GM12878 (cell line): ENCODE measurements around the gene FDX1. TPM values are rescaled to one million over a fixed set of nuclear protein-coding genes. Genes with fewer than 3 reads are reported as not detected.

Source experiments
- ATAC-seq: fragments of 200-7000 bp; cut with Tn5 transposase; 3 replicates; pipeline ENCODE4 v1.9.1; 2020; ENCODE audit warnings: mild to moderate bottlenecking, moderate library complexity
- BruUV-seq: library from RNA; stranded (reverse); fragments of 400-500 nt; replicated peaks from 2 replicates; lab custom pipeline; 2021; lab: Mats Ljungman, UMichigan
- CTCF ChIA-PET: fragments of 300-600 bp; sonication (Branson Sonifier 250); formaldehyde crosslinking; extraction: SDS; loops from one replicate; lab custom pipeline; 2021; ENCODE audit warnings: inconsistent platforms; lab: Yijun Ruan, JAX
- POLR2A ChIA-PET: fragments of 350-600 bp; formaldehyde crosslinking; extraction: SDS; loops from one replicate; lab custom pipeline; 2021; ENCODE audit warnings: inconsistent platforms; lab: Charles Lee
- RAD21 ChIA-PET: fragments of 300-600 bp; sonication (Branson Sonifier 250); formaldehyde crosslinking; loops from one replicate; lab custom pipeline; 2023; ENCODE audit warnings: antibody characterized with exemption; ENCODE audit not compliant: unreplicated experiment; lab: Charles Lee
- SMC1A ChIA-PET: fragments of 300-600 bp; sonication (Branson Sonifier 250); formaldehyde crosslinking; loops from one replicate; lab custom pipeline; 2023; ENCODE audit not compliant: unreplicated experiment, uncharacterized antibody; lab: Charles Lee
- DNase-seq: peaks from one replicate; pipeline ENCODE4 v3.0.0-alpha.2; 2011; ENCODE audit warnings: low read depth, low spot score
- FAIRE-seq: peaks from 3 replicates; lab custom pipeline; 2011; peaks lifted over from hg19 to GRCh38; lab: Jason Lieb, UNC
- H2AFZ ChIP-seq: 2 replicates; pipeline ENCODE4 v1.6.0; 2011; ENCODE audit warnings: low read depth, low read length, control low read depth; ENCODE audit not compliant: control insufficient read depth
- H3K27ac ChIP-seq: 2 replicates; pipeline ENCODE4 v1.5.1; 2011; ENCODE audit warnings: control low read depth; ENCODE audit not compliant: control insufficient read depth, insufficient read depth
- H3K27me3 ChIP-seq, 2 experiments: replicated peaks in 1 of 2; 2 replicates each; pipeline versions ENCODE4 v1.6.0 to v1.6.1; 2011; ENCODE audit warnings: low read length in 1 of 2; ENCODE audit not compliant: control insufficient read depth in 2 of 2, insufficient read depth in 2 of 2
- H3K36me3 ChIP-seq, 2 experiments: 2 replicates each; pipeline ENCODE4 v1.5.1; 2011; ENCODE audit warnings: low read length in 1 of 2; ENCODE audit not compliant: control insufficient read depth in 2 of 2, insufficient read depth in 2 of 2
- H3K4me1 ChIP-seq: 2 replicates; pipeline ENCODE4 v1.6.1; 2011; ENCODE audit warnings: mild to moderate bottlenecking, low read length, moderate library complexity, mixed read lengths; ENCODE audit not compliant: control insufficient read depth, insufficient read depth
- H3K4me2 ChIP-seq: 2 replicates; pipeline ENCODE4 v1.6.0; 2011; ENCODE audit warnings: control low read depth; ENCODE audit not compliant: control insufficient read depth, insufficient read depth
- H3K4me3 ChIP-seq: fragments of 200-600 bp; sonication (generic); 2 replicates; pipeline ENCODE4 v1.5.1; 2016
- H3K79me2 ChIP-seq: 2 replicates; pipeline ENCODE4 v1.6.0; 2011; ENCODE audit warnings: low read length; ENCODE audit not compliant: control insufficient read depth, insufficient read depth
- H3K9ac ChIP-seq: 2 replicates; pipeline ENCODE4 v1.8.0; 2011; ENCODE audit warnings: low read length, control low read depth, mixed read lengths; ENCODE audit not compliant: control insufficient read depth, insufficient read depth
- H3K9me3 ChIP-seq: replicated peaks from 3 replicates; pipeline ENCODE4 v1.5.1; 2011; ENCODE audit warnings: mild to moderate bottlenecking, low read length; ENCODE audit not compliant: control insufficient read depth, insufficient read depth
- H4K20me1 ChIP-seq: 2 replicates; pipeline ENCODE4 v1.6.0; 2011; ENCODE audit not compliant: control insufficient read depth, insufficient read depth
- ATF7 ChIP-seq: fragments of 450-650 bp; IDR thresholded peaks from 2 replicates; pipeline ENCODE4 v1.6.1; 2016; ENCODE audit warnings: low read depth, mild to moderate bottlenecking
- NR2C1 ChIP-seq: fragments of 450-650 bp; IDR thresholded peaks from 2 replicates; pipeline ENCODE4 v1.6.1; 2017; ENCODE audit warnings: antibody characterized with exemption, mild to moderate bottlenecking, moderate library complexity
- RBBP5 ChIP-seq: fragments of 200-600 bp; sonication (generic); conservative IDR thresholded peaks from 2 replicates; pipeline ENCODE4 v1.6.1; 2016
- RCOR1 ChIP-seq: conservative IDR thresholded peaks from 2 replicates; pipeline ENCODE4 v1.6.1; 2012; ENCODE audit warnings: low read depth, low read length, improper control_type of control experiment
- RUNX3 ChIP-seq: IDR thresholded peaks from 2 replicates; pipeline ENCODE4 v1.6.1; 2012; ENCODE audit warnings: low read length, inconsistent platforms
- STAT3 ChIP-seq: IDR thresholded peaks from 2 replicates; pipeline ENCODE4 v1.6.1; 2011; ENCODE audit warnings: low read depth, low read length, improper control_type of control experiment
- TCF7 ChIP-seq: IDR thresholded peaks from 2 replicates; pipeline ENCODE4 v1.6.1; 2014; ENCODE audit warnings: antibody characterized with exemption, borderline replicate concordance
- WGBS: methylation state at CpG from one replicate; pipeline ENCODE4 v1.1.6; 2016; ENCODE audit warnings: low lambda C conversion rate; ENCODE audit not compliant: insufficient replicate concordance, insufficient coverage; ENCODE audit errors: missing lambda C conversion rate; 5-methylcytosine and 5-hydroxymethylcytosine counted together
- in situ Hi-C: fragments of 300-500 bp; cut with MboI; formaldehyde crosslinking; loops from 9 replicates; pipeline ENCODE4 v1.14.3; 2018; ENCODE audit warnings: mixed read lengths
- intact Hi-C: fragments of 100-400 bp; cut with micrococcal nuclease; formaldehyde crosslinking; loops from one replicate; pipeline ENCODE4 v1.14.2; 2022; ENCODE audit not compliant: unreplicated experiment
- polyA plus RNA-seq, 11 experiments: library from polyadenylated mRNA; depleted of rRNA in 4 of 11; unstranded in 6 of 11; stranded (reverse) in 5 of 11; fragments of >200 nt; fragmentation: Nextera tagmentation in 4 of 11; fragmentation: Illumina TruSeq in 1 of 11; extraction: Ambion mirVana in 4 of 11; extraction: Trizol in 1 of 11; gene quantifications; 1 replicate in 1 of 11; 2 replicates in 10 of 11; pipeline versions ENCODE4 v1.2.1 to v1.2.3, GENCODE V29; 2011 to 2016; ENCODE audit warnings: inconsistent platforms in 2 of 11, missing spikeins in 2 of 11, low read depth in 1 of 11
- total RNA-seq, 4 experiments: library from RNA; depleted of rRNA in 3 of 4; stranded (reverse); fragments of >200 nt in 3 of 4; fragmentation: Illumina TruSeq in 1 of 4; extraction: Trizol in 1 of 4; gene quantifications; 2 replicates each; pipeline versions ENCODE4 v1.2.1 to v1.2.3, GENCODE V29; 2013 to 2021
- TF ChIP-seq, protein P1 (sequence below): fragments of 450-650 bp; IDR thresholded peaks from 2 replicates; pipeline ENCODE4 v1.6.1; 2017; ENCODE audit warnings: mild to moderate bottlenecking, low read depth, inconsistent platforms; ENCODE audit not compliant: poor library complexity, severe bottlenecking
- TF ChIP-seq, protein P2 (sequence below): IDR thresholded peaks from 2 replicates; pipeline ENCODE4 v1.6.1; 2011; ENCODE audit warnings: low read depth, low read length, improper control_type of control experiment, borderline replicate concordance
- TF ChIP-seq, protein P3 (sequence below): fragments of 450-650 bp; IDR thresholded peaks from 2 replicates; pipeline ENCODE4 v1.6.1; 2018; ENCODE audit warnings: mild to moderate bottlenecking, low read depth, moderate library complexity; ENCODE audit not compliant: partially characterized antibody

Gene FDX1
- total and polyA plus RNA-seq, 10 of the 15 experiments (the other 5 are each of a cell fraction or from before 2014, with no cell fraction given), result 3.9 to 20.3 (median 8.1) TPM

DNA sequence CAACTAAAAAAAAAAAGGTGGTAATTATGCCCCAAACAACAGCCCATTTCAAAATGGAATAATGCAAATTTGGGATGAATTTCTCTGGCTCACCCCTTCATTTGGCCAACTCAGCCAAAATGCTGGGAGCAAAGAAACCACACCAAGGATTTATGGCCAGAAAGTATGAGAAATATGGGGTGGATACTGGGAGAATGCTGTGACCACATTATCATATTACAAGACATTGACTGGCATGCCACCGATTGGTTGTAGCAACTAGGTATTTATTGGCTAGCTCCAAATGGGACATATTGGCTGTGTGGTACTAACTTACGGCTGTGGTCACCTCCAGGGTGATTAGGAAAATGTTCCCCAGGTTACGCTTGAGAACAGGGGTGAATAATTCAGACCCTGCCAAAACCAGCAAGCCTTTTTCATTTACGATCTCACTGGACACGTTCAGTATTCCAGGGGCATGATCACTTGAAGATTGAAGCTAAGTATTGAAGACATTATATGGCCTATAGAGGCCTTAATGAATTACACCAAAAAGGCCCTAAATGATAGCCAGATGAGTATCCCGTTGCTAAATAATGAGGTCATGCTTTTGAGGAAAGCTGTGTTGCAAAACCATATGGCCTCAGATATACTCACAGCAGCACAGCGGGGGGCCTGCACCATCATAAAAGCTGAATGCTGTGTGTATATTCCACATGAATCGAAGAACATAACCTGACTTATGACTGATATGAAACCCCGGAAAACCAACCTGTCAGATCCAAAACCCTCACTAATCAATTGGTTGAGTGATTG lies 3.8 kb upstream of the FDX1 start:
- no TSS peak for BruUV-seq
- Histone ChIP-seq H4K20me1 (no peaks in the 10 kb centered on the region), H3K4me1 (peaks cover 6% of the 10 kb centered on the region), H3K4me3 (no peak overlapping the region), H3K4me2 (no peak overlapping the region), H3K27me3 (no peaks in the 10 kb centered on the region), H3K27ac (no peak overlapping the region), H3K9ac (no peak overlapping the region), H3K36me3 (no peaks in the 10 kb centered on the region), H3K9me3 (peaks cover 2% of the 10 kb centered on the region; the same call in 1 of the 3 replicates), H2AFZ (no peak overlapping the region), H3K79me2 (peaks cover 6% of the 10 kb centered on the region)
- no peak for TF ChIP-seq ATF7
- no peak for TF ChIP-seq NR2C1
- no peak for TF ChIP-seq TCF7
- TF ChIP-seq RUNX3, result no peak
- no peak for TF ChIP-seq RCOR1
- TF ChIP-seq RBBP5, result no peak
- no peak for TF ChIP-seq STAT3
- TF ChIP-seq, protein P1, sequence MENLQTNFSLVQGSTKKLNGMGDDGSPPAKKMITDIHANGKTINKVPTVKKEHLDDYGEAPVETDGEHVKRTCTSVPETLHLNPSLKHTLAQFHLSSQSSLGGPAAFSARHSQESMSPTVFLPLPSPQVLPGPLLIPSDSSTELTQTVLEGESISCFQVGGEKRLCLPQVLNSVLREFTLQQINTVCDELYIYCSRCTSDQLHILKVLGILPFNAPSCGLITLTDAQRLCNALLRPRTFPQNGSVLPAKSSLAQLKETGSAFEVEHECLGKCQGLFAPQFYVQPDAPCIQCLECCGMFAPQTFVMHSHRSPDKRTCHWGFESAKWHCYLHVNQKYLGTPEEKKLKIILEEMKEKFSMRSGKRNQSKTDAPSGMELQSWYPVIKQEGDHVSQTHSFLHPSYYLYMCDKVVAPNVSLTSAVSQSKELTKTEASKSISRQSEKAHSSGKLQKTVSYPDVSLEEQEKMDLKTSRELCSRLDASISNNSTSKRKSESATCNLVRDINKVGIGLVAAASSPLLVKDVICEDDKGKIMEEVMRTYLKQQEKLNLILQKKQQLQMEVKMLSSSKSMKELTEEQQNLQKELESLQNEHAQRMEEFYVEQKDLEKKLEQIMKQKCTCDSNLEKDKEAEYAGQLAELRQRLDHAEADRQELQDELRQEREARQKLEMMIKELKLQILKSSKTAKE, result no peak
- TF ChIP-seq, protein P2, sequence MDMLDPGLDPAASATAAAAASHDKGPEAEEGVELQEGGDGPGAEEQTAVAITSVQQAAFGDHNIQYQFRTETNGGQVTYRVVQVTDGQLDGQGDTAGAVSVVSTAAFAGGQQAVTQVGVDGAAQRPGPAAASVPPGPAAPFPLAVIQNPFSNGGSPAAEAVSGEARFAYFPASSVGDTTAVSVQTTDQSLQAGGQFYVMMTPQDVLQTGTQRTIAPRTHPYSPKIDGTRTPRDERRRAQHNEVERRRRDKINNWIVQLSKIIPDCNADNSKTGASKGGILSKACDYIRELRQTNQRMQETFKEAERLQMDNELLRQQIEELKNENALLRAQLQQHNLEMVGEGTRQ, result no peak
- TF ChIP-seq, protein P3, sequence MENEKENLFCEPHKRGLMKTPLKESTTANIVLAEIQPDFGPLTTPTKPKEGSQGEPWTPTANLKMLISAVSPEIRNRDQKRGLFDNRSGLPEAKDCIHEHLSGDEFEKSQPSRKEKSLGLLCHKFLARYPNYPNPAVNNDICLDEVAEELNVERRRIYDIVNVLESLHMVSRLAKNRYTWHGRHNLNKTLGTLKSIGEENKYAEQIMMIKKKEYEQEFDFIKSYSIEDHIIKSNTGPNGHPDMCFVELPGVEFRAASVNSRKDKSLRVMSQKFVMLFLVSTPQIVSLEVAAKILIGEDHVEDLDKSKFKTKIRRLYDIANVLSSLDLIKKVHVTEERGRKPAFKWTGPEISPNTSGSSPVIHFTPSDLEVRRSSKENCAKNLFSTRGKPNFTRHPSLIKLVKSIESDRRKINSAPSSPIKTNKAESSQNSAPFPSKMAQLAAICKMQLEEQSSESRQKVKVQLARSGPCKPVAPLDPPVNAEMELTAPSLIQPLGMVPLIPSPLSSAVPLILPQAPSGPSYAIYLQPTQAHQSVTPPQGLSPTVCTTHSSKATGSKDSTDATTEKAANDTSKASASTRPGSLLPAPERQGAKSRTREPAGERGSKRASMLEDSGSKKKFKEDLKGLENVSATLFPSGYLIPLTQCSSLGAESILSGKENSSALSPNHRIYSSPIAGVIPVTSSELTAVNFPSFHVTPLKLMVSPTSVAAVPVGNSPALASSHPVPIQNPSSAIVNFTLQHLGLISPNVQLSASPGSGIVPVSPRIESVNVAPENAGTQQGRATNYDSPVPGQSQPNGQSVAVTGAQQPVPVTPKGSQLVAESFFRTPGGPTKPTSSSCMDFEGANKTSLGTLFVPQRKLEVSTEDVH, result no peak
- intact Hi-C loops (loop anchor here (5.0 kb wide), 1 partner anchor 399 kb away; no protein-coding TSS in a partner anchor), in situ Hi-C loops (no loop called here)
- ChIA-PET CTCF (interaction anchor here (0.9 to 2.7 kb wide), 5 partner anchors 9 to 487 kb away, joined by 3 to 16 read pairs (median 3); no protein-coding TSS in a partner anchor), POLR2A (no interaction called here), RAD21 (interaction anchor here (0.5 to 1.1 kb wide), 2 partner anchors 122 to 221 kb away, joined by 3 to 4 read pairs; no protein-coding TSS in a partner anchor), SMC1A (interaction anchor here (1.0 to 3.1 kb wide), 3 partner anchors 9 to 482 kb away, joined by 3 to 14 read pairs (median 6); no protein-coding TSS in a partner anchor)
- DNase-seq (no peak), ATAC-seq (no peak), FAIRE-seq (no peak)
- WGBS, result 51% methylated on average over 9 of the region's 9 CpGs
